HepG2 (cell line): ENCODE results near the gene MAPK11. TPM values are rescaled to one million over a fixed set of nuclear protein-coding genes. Genes with fewer than 3 reads are reported as not detected.

ENCODE experiments used
- ARID3A ChIP-seq: IDR thresholded peaks from 2 replicates; pipeline ENCODE4 v1.6.1; 2012; ENCODE audit warnings: low read depth, low read length, improper control_type of control experiment
- ATF3 ChIP-seq: sonication (generic); formaldehyde crosslinking; IDR thresholded peaks from 2 replicates; pipeline ENCODE4 v1.4.0; 2020; ENCODE audit warnings: missing genetic modification reagents
- EEA1 ChIP-seq: sonication (generic); formaldehyde crosslinking; IDR thresholded peaks from 2 replicates; pipeline ENCODE4 v1.5.1; 2020; ENCODE audit warnings: mild to moderate bottlenecking, missing genetic modification reagents, borderline replicate concordance
- FIP1L1 ChIP-seq: fragments of 200-400 bp; formaldehyde crosslinking; IDR thresholded peaks from 2 replicates; pipeline ENCODE4 v1.6.1; 2018; ENCODE audit warnings: low read depth, mild to moderate bottlenecking, low read length, moderate library complexity, borderline replicate concordance; ENCODE audit not compliant: insufficient read depth
- HBP1 ChIP-seq: IDR thresholded peaks from 2 replicates; pipeline ENCODE4 v1.6.1; 2016; ENCODE audit warnings: low read depth, control low read depth
- HMGXB4 ChIP-seq, 2 experiments: sonication (generic) in 1 of 2; formaldehyde crosslinking in 1 of 2; IDR thresholded peaks; 2 replicates each; pipeline versions ENCODE4 v1.4.0 to v1.6.1; 2018 to 2020; ENCODE audit warnings: missing genetic modification reagents in 2 of 2, borderline replicate concordance in 1 of 2, low read depth in 1 of 2, mild to moderate bottlenecking in 1 of 2, missing biosample characterization in 1 of 2
- KAT8 ChIP-seq: IDR thresholded peaks from 2 replicates; pipeline ENCODE4 v1.6.1; 2016; ENCODE audit warnings: missing genetic modification reagents, missing compliant biosample characterization
- MIER3 ChIP-seq: IDR thresholded peaks from 2 replicates; pipeline ENCODE4 v1.6.1; 2016; ENCODE audit warnings: missing compliant biosample characterization, borderline replicate concordance
- MTA3 ChIP-seq: sonication (generic); formaldehyde crosslinking; IDR thresholded peaks from 2 replicates; pipeline ENCODE4 v1.4.0; 2020; ENCODE audit warnings: missing genetic modification reagents
- RBAK ChIP-seq: sonication (generic); formaldehyde crosslinking; IDR thresholded peaks from 2 replicates; pipeline ENCODE4 v1.5.1; 2020; ENCODE audit warnings: mild to moderate bottlenecking, missing genetic modification reagents
- RNF219 ChIP-seq: sonication (generic); formaldehyde crosslinking; IDR thresholded peaks from 2 replicates; pipeline ENCODE4 v1.5.0; 2020; ENCODE audit warnings: mild to moderate bottlenecking, missing genetic modification reagents
- THAP7 ChIP-seq: sonication (generic); formaldehyde crosslinking; IDR thresholded peaks from 2 replicates; pipeline ENCODE4 v1.8.1; 2023; ENCODE audit warnings: mild to moderate bottlenecking, missing genetic modification reagents
- ZNF639 ChIP-seq: conservative IDR thresholded peaks from 2 replicates; pipeline ENCODE4 v1.6.1; 2018; ENCODE audit warnings: missing genetic modification reagents
- ZNF652 ChIP-seq: IDR thresholded peaks from 2 replicates; pipeline ENCODE4 v1.6.1; 2016; ENCODE audit warnings: low read depth, borderline replicate concordance
- ZNF768 ChIP-seq: sonication (generic); formaldehyde crosslinking; IDR thresholded peaks from 2 replicates; pipeline ENCODE4 v1.4.0; 2020; ENCODE audit warnings: missing genetic modification reagents
- ZNF784 ChIP-seq: sonication (generic); formaldehyde crosslinking; IDR thresholded peaks from 2 replicates; pipeline ENCODE4 v1.5.1; 2020; ENCODE audit warnings: missing genetic modification reagents, mild to moderate bottlenecking, borderline replicate concordance
- polyA plus RNA-seq, 8 experiments: library from polyadenylated mRNA; depleted of rRNA in 3 of 8; stranded (reverse) in 7 of 8; unstranded in 1 of 8; fragments of >200 nt; fragmentation: Illumina TruSeq in 4 of 8; extraction: Trizol in 4 of 8; gene quantifications; 2 replicates each; pipeline versions ENCODE4 v1.2.1 to v1.2.3, GENCODE V29; 2011 to 2016; ENCODE audit warnings: low read depth in 4 of 8, missing spikeins in 1 of 8, mixed read lengths in 1 of 8; ENCODE audit not compliant: insufficient read depth in 1 of 8
- total RNA-seq, 5 experiments: library from RNA; depleted of rRNA; stranded (reverse); fragments of >200 nt; fragmentation: Illumina TruSeq; extraction: Trizol; gene quantifications; 2 replicates each; pipeline ENCODE4 v1.2.3, GENCODE V29; 2016; ENCODE audit warnings: low read depth in 1 of 5

The MAPK11 gene
- total and polyA plus RNA-seq, 2 of the 13 experiments (the other 11 are each of a cell fraction or from before 2014, with no cell fraction given) = 0.15 to 0.17 TPM

GRCh38 chr22:50270666-50271394, 650 bp upstream of the MAPK11 start (continued):
- no peak for TF ChIP-seq ARID3A
- peak; percentile 62; the same call in 1 of the 2 replicates for TF ChIP-seq ZNF768
- TF ChIP-seq MTA3 (CRISPR knock-in tag) = no peak
- no peak for TF ChIP-seq ZNF784
- TF ChIP-seq EEA1 (CRISPR knock-in tag) = 0 out of 2 replicates have a peak, but pooled peaks have one; percentile 31
- no peak for TF ChIP-seq RNF219 (CRISPR knock-in tag)
- TF ChIP-seq MIER3 (CRISPR knock-in tag) = no peak; the same call in 1 of the 2 replicates
- 0 out of 2 replicates have a peak, but pooled peaks have one; percentile 28 for TF ChIP-seq ATF3
- no peak for TF ChIP-seq RBAK (CRISPR knock-in tag)
- no peak for TF ChIP-seq THAP7 (CRISPR knock-in tag)
- no peak for TF ChIP-seq ZNF652 (CRISPR knock-in tag)
- peak; percentile 26 to 67; a peak in 2 of 4 replicates for TF ChIP-seq HMGXB4 (CRISPR knock-in tag; IDR thresholded peaks at IDR 0.05; ENCODE audit: borderline replicate concordance in 1 of 2, low read depth in 1 of 2)
- peak; percentile 96; the same call in 1 of the 2 replicates for TF ChIP-seq HBP1 (CRISPR knock-in tag)
- peak; percentile 73; the same call in 1 of the 2 replicates for TF ChIP-seq ZNF639
- peak; percentile 42; the same call in 1 of the 2 replicates for TF ChIP-seq KAT8 (CRISPR knock-in tag)
- no peak for TF ChIP-seq FIP1L1
